Measurements from ENCODE around the gene SLC31A1. TPM values are rescaled to one million over a fixed set of nuclear protein-coding genes. Genes with fewer than 3 reads are reported as not detected.

SLC31A1 gene
- total RNA-seq, 1 donor from 2014 or later = 26.0 TPM

GRCh38 chr9:113205861-113206260 is 15.5 kb upstream of the SLC31A1 start:
- no peak overlapping the region for H3K27ac ChIP-seq
- no peak overlapping the region for H3K27ac Mint-ChIP-seq
- no peaks in the 10 kb centered on the region for H3K27me3 ChIP-seq
- H3K4me3 Mint-ChIP-seq = no peak overlapping the region
- H3K9me3 ChIP-seq (ENCODE audit: low read depth) = no peaks in the 10 kb centered on the region
- H3K27me3 Mint-ChIP-seq (ENCODE audit: insufficient read depth, low read depth) = peaks cover 3% of the 10 kb centered on the region
- no peak for TF ChIP-seq EZH2phosphoT487 (IDR thresholded peaks at IDR 0.05)
- no peak for TF ChIP-seq CTCF (IDR thresholded peaks at IDR 0.05)
- no peak for TF ChIP-seq EZH2 (IDR thresholded peaks at IDR 0.05)
- DNase-seq (ENCODE audit: low spot score) = no peak
- H3K36me3 Mint-ChIP-seq = peaks cover 17% of the 10 kb centered on the region
- H4K20me1 ChIP-seq (ENCODE audit: low read depth) = no peaks in the 10 kb centered on the region
- no peaks in the 10 kb centered on the region for H3K4me1 ChIP-seq
- H3F3A ChIP-seq (ENCODE audit: low read depth) = no peaks in the 10 kb centered on the region
- no peak overlapping the region for H3K4me3 ChIP-seq
- H2AFZ ChIP-seq (replicated peaks) = no peak overlapping the region
- no peaks in the 10 kb centered on the region for H3K79me2 ChIP-seq (ENCODE audit: low read depth)
- H3K36me3 ChIP-seq = peaks cover 8% of the 10 kb centered on the region
- H3K4me2 ChIP-seq = no peak overlapping the region
- no peaks in the 10 kb centered on the region for H3K9me3 Mint-ChIP-seq
- H3K9ac ChIP-seq = no peak overlapping the region
- no peaks in the 10 kb centered on the region for H3K4me1 Mint-ChIP-seq

GRCh38 chr9:113210815-113211214 is 10.5 kb upstream of the SLC31A1 start:
- H3K27ac Mint-ChIP-seq = no peak overlapping the region
- Histone ChIP-seq H3K9me3 (ENCODE audit: low read depth) (no peaks in the 10 kb centered on the region), H3K4me1 (no peaks in the 10 kb centered on the region), H3K4me2 (no peak overlapping the region), H4K20me1 (ENCODE audit: low read depth) (no peaks in the 10 kb centered on the region), H3K36me3 (peaks cover 4% of the 10 kb centered on the region), H3K9ac (no peak overlapping the region), H3K27me3 (no peaks in the 10 kb centered on the region), H3K4me3 (no peak overlapping the region), H3K27ac (no peak overlapping the region), H3F3A (ENCODE audit: low read depth) (no peaks in the 10 kb centered on the region), H3K79me2 (ENCODE audit: low read depth) (peaks cover 8% of the 10 kb centered on the region), H2AFZ (replicated peaks) (no peak overlapping the region)
- peaks cover 3% of the 10 kb centered on the region for H3K27me3 Mint-ChIP-seq (ENCODE audit: insufficient read depth, low read depth)
- H3K9me3 Mint-ChIP-seq = no peaks in the 10 kb centered on the region
- no peak for DNase-seq (ENCODE audit: low spot score)
- no peaks in the 10 kb centered on the region for H3K4me1 Mint-ChIP-seq
- peaks cover 9% of the 10 kb centered on the region for H3K36me3 Mint-ChIP-seq
- TF ChIP-seq CTCF (IDR thresholded peaks at IDR 0.05) = no peak
- no peak overlapping the region for H3K4me3 Mint-ChIP-seq

- no peak overlapping the region for H3K9ac ChIP-seq
- H3K4me2 ChIP-seq = no peak overlapping the region
- no peak overlapping the region for H3K4me3 ChIP-seq
- no peak for TF ChIP-seq EZH2 (IDR thresholded peaks at IDR 0.05)
- H3K4me1 ChIP-seq = peaks cover 3% of the 10 kb centered on the region
- H3K27ac Mint-ChIP-seq = no peak overlapping the region
- no peaks in the 10 kb centered on the region for H3K27me3 ChIP-seq
- H3K36me3 Mint-ChIP-seq = peaks cover 2% of the 10 kb centered on the region
- H3F3A ChIP-seq (ENCODE audit: low read depth) = no peaks in the 10 kb centered on the region
- no peaks in the 10 kb centered on the region for H4K20me1 ChIP-seq (ENCODE audit: low read depth)
- H3K36me3 ChIP-seq = no peaks in the 10 kb centered on the region
- DNase-seq (ENCODE audit: low spot score) = no peak
- H3K4me3 Mint-ChIP-seq = no peak overlapping the region
- peaks cover 6% of the 10 kb centered on the region for H3K4me1 Mint-ChIP-seq
- H3K9me3 ChIP-seq (ENCODE audit: low read depth) = no peaks in the 10 kb centered on the region
- H3K27me3 Mint-ChIP-seq (ENCODE audit: insufficient read depth, low read depth) = no peaks in the 10 kb centered on the region
- H3K9me3 Mint-ChIP-seq = no peaks in the 10 kb centered on the region
- H3K79me2 ChIP-seq (ENCODE audit: low read depth) = peaks cover 36% of the 10 kb centered on the region
- no peak overlapping the region for H2AFZ ChIP-seq (replicated peaks)
- no peak overlapping the region for H3K27ac ChIP-seq
Observed at GRCh38 chr9:113215132-113215531, 6.2 kb upstream of the SLC31A1 start.

- Histone ChIP-seq H3K9ac (no peak overlapping the region), H3K36me3 (no peaks in the 10 kb centered on the region), H3K4me3 (no peak overlapping the region), H3F3A (ENCODE audit: low read depth) (no peaks in the 10 kb centered on the region), H4K20me1 (ENCODE audit: low read depth) (no peaks in the 10 kb centered on the region), H3K9me3 (ENCODE audit: low read depth) (no peaks in the 10 kb centered on the region), H2AFZ (replicated peaks) (no peak overlapping the region), H3K79me2 (ENCODE audit: low read depth) (peaks cover 43% of the 10 kb centered on the region), H3K27ac (no peak overlapping the region), H3K27me3 (no peaks in the 10 kb centered on the region), H3K4me1 (peaks cover 6% of the 10 kb centered on the region), H3K4me2 (no peak overlapping the region)
- Mint-ChIP-seq H3K36me3 (no peaks in the 10 kb centered on the region), H3K4me3 (no peak overlapping the region), H3K27ac (no peak overlapping the region), H3K27me3 (ENCODE audit: insufficient read depth, low read depth) (peaks cover 2% of the 10 kb centered on the region), H3K4me1 (peaks cover 6% of the 10 kb centered on the region), H3K9me3 (no peaks in the 10 kb centered on the region)
- DNase-seq (ENCODE audit: low spot score) = no peak
- TF ChIP-seq EZH2phosphoT487 (IDR thresholded peaks at IDR 0.05) = no peak
- no peak for TF ChIP-seq CTCF (IDR thresholded peaks at IDR 0.05)
- no peak for TF ChIP-seq EZH2 (IDR thresholded peaks at IDR 0.05)
Observed at GRCh38 chr9:113216406-113216805, 4.9 kb upstream of the SLC31A1 start.

Measured in neural progenitor cell (in vitro differentiated cells).